Osteoblast (primary cell): ENCODE measurements around the gene CRELD2. TPM values are rescaled to one million over a fixed set of nuclear protein-coding genes. Genes with fewer than 3 reads are reported as not detected.

Experiments
- DNase-seq: peaks from one replicate; pipeline ENCODE4 v3.0.0; 2011; ENCODE audit warnings: low spot score, mixed read lengths; ENCODE audit not compliant: insufficient read length; ENCODE audit errors: missing footprints
- H2AFZ ChIP-seq: 2 replicates; pipeline ENCODE4 v1.6.0; 2011; ENCODE audit warnings: mild to moderate bottlenecking, low read length
- H3K27ac ChIP-seq: 2 replicates; pipeline ENCODE4 v1.5.1; 2011; ENCODE audit warnings: mild to moderate bottlenecking, low read depth, low read length, moderate library complexity
- H3K27me3 ChIP-seq: 2 replicates; pipeline ENCODE4 v1.6.0; 2012; ENCODE audit warnings: mild to moderate bottlenecking, control low read depth, inconsistent platforms, low read length, moderate library complexity; ENCODE audit not compliant: insufficient read depth
- H3K36me3 ChIP-seq: 2 replicates; pipeline ENCODE4 v1.5.1; 2011; ENCODE audit warnings: mild to moderate bottlenecking, low read length, control low read depth, moderate library complexity; ENCODE audit not compliant: insufficient read depth
- H3K4me1 ChIP-seq: 2 replicates; pipeline ENCODE4 v1.5.1; 2011; ENCODE audit warnings: mild to moderate bottlenecking, low read length, control low read depth, moderate library complexity; ENCODE audit not compliant: insufficient read depth
- H3K4me2 ChIP-seq: 2 replicates; pipeline ENCODE4 v1.6.0; 2011; ENCODE audit warnings: mild to moderate bottlenecking, low read length; ENCODE audit not compliant: insufficient read depth
- H3K4me3 ChIP-seq: fragments of 200-600 bp; sonication (generic); 3 replicates; pipeline ENCODE4 v1.5.1; 2012; ENCODE audit warnings: mild to moderate bottlenecking, low read length, inconsistent platforms; ENCODE audit not compliant: insufficient read depth
- H3K79me2 ChIP-seq: 2 replicates; pipeline ENCODE4 v1.6.0; 2012; ENCODE audit warnings: mild to moderate bottlenecking, low read length, control low read depth, inconsistent platforms; ENCODE audit not compliant: insufficient read depth
- H3K9me3 ChIP-seq: 2 replicates; pipeline ENCODE4 v1.5.1; 2011; ENCODE audit warnings: low read depth, low read length, control low read depth
- H4K20me1 ChIP-seq: 2 replicates; pipeline ENCODE4 v1.6.0; 2012; ENCODE audit warnings: mild to moderate bottlenecking, low read length, control low read depth; ENCODE audit not compliant: insufficient read depth
- total RNA-seq: library from RNA; depleted of rRNA; stranded (reverse); fragments of >200 nt; gene quantifications from 2 replicates; pipeline ENCODE4 v1.2.3, GENCODE V29; 2012
- TF ChIP-seq, protein P1 (sequence below): IDR thresholded peaks from 2 replicates; pipeline ENCODE4 v1.5.1; 2011; ENCODE audit warnings: mild to moderate bottlenecking, low read depth, low read length, moderate library complexity; ENCODE audit errors: extremely low read depth

The CRELD2 gene
- total RNA-seq, 1 donor, result 31.1 TPM

DNA sequence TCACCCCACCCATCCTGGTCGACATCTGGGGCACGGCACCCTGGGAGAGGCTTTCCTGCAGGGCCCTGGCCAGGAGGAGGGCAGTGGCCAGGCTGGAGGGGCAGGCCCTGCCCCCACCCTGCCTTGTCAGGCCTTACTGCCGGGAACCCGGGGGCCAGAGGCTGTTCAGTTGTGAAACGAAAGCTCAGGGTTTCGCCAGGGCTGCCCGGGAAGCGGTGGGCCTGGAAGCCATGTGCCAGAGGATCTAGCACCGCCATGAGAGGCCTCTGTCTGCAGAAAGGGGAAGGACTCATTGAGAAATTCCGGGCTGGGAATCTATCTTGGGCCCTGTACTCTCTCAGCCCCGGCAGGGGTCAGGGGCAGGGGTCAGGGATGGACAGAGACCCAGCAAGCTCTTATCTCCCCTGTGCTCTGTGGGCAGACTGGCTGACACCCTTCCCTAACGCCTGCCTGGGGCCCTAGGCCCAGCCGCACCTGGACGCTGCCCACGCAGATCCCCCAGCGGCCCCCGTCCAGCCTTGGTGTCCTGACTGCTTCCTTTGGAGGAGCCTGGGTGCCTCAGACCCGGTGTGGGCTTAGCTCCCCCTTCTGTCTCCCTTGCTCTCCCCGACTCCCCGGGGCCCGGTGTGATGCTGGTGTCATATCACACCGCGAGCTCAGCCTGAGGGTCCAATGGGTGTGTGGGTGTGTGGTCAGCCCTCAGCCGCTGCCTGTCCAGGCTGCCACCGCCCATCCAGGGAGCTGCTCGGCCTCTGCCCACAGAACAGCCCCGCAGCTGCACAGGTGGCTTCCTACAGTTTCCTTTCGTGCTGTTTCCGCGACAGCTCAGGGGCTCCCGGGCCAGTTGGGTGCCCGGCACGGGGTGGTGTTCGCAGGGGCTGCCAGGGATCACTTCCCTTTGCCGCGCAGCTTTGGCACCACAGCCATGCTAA lies 48.6 kb downstream of the CRELD2 start:
- peak; percentile 87 for DNase-seq
- Histone ChIP-seq H4K20me1 (peaks cover 6% of the 10 kb centered on the region), H3K4me1 (peaks cover 32% of the 10 kb centered on the region), H3K36me3 (peaks cover 14% of the 10 kb centered on the region), H2AFZ (peak overlapping the region; percentile 72), H3K4me2 (peak overlapping the region; percentile 48), H3K27ac (peak overlapping the region; percentile 51), H3K79me2 (peaks cover 30% of the 10 kb centered on the region), H3K4me3 (peak overlapping the region; percentile 53), H3K27me3 (no peaks in the 10 kb centered on the region), H3K9me3 (no peaks in the 10 kb centered on the region)
- TF ChIP-seq, protein P1, sequence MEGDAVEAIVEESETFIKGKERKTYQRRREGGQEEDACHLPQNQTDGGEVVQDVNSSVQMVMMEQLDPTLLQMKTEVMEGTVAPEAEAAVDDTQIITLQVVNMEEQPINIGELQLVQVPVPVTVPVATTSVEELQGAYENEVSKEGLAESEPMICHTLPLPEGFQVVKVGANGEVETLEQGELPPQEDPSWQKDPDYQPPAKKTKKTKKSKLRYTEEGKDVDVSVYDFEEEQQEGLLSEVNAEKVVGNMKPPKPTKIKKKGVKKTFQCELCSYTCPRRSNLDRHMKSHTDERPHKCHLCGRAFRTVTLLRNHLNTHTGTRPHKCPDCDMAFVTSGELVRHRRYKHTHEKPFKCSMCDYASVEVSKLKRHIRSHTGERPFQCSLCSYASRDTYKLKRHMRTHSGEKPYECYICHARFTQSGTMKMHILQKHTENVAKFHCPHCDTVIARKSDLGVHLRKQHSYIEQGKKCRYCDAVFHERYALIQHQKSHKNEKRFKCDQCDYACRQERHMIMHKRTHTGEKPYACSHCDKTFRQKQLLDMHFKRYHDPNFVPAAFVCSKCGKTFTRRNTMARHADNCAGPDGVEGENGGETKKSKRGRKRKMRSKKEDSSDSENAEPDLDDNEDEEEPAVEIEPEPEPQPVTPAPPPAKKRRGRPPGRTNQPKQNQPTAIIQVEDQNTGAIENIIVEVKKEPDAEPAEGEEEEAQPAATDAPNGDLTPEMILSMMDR, result no peak

DNA sequence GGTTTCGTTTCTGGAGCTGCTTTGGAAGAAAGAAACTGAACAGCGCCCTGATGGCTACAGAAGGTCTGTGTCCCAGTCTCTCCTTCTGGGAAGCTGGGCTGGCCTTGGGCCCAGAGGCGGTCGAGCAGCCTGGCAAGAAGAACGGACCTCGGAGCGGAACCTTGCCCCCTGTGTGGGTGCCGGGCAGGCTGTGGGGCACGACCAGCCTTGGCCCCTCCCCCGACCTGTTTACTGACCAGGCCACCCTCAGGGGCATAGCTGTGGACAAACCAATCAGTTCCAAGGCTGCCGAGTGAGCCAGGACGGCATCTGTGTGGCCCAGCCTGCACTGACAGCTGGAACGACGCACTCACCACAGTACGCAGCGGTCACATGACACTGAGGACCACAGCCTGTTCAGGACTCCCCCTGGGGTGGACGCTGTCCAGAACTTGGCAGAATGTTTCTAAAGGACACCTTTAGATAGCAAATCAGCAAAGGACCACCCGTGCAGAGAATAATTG lies 49.3 kb downstream of the CRELD2 start:
- peak; percentile 92 for DNase-seq
- H3K4me3 ChIP-seq, result peak overlapping the region; percentile 53
- H3K79me2 ChIP-seq, result peaks cover 24% of the 10 kb centered on the region
- no peaks in the 10 kb centered on the region for H3K9me3 ChIP-seq
- H3K4me1 ChIP-seq, result peaks cover 28% of the 10 kb centered on the region
- H3K4me2 ChIP-seq, result peak overlapping the region; percentile 48
- peaks cover 4% of the 10 kb centered on the region for H4K20me1 ChIP-seq
- peaks cover 12% of the 10 kb centered on the region for H3K36me3 ChIP-seq
- H3K27me3 ChIP-seq, result no peaks in the 10 kb centered on the region
- peak overlapping the region; percentile 72 for H2AFZ ChIP-seq
- H3K27ac ChIP-seq, result peak overlapping the region; percentile 51
- TF ChIP-seq, protein P1, result no peak

DNA sequence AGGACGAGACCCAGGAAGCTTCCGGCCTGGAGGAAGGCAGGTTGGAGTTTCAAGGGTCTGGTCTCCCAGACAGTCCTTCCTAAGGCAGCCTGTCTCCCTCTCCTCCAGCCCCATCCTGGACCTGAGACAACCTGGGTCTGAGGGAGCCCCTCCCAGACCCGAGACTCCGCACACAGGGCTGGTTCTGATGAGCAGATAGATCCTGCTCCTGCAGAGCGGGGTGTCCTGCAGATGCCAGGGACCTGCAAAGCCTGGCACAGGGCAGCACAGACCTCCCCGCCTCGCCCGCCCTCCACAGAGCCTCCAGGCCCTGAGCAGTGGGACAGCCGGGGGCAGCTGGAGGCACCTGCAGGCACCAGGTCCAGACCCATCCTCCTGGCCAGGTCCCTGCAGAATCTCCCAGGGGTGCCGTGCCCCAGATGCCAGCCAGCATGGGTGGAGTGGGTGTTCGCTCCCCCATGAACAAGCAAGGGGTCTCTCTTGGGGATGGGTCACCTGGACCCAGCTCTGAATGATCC lies 49.9 kb downstream of the CRELD2 start:
- TF ChIP-seq, protein P1, result no peak
- peaks cover 6% of the 10 kb centered on the region for H3K36me3 ChIP-seq
- no peak overlapping the region for H3K27ac ChIP-seq
- no peak for DNase-seq
- peaks cover 2% of the 10 kb centered on the region for H4K20me1 ChIP-seq
- peaks cover 22% of the 10 kb centered on the region for H3K4me1 ChIP-seq
- H3K4me3 ChIP-seq, result no peak overlapping the region
- H3K79me2 ChIP-seq, result peaks cover 18% of the 10 kb centered on the region
- H3K9me3 ChIP-seq, result no peaks in the 10 kb centered on the region
- H3K4me2 ChIP-seq, result no peak overlapping the region
- no peaks in the 10 kb centered on the region for H3K27me3 ChIP-seq
- H2AFZ ChIP-seq, result no peak overlapping the region
